Kidney tubule cell (primary cell): ENCODE results near the gene LTK.

ENCODE experiments used
- DNase-seq: peaks from one replicate; pipeline ENCODE4 v3.0.0-alpha.2; 2018; ENCODE audit warnings: low spot score

LTK gene

GRCh38 chr15:41530363-41530956 lies 16.8 kb upstream of the LTK start:
- DNase-seq = no peak

- DNase-seq = peak; percentile 30
Observed at GRCh38 chr15:41523097-41523496, 9.5 kb upstream of the LTK start.

DNA sequence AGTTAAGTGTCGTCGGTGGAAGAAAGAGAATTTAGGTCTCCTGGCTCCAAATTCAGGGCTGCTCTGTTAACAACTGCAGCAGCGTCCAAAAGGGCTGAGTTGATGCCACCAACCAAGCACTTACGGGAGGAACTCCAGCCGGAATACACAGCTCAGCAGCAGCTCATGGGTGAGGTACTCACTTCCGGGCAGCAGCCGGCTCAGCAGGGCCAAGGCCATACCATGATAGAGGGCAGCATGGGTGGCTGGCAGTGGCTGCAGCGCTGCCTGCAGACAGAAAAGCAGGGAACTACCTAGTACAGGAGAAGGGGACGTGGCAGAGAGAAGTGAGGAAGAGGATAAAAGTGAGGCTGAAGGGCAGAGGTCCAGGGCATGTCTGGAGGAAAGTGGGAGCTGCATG lies 8.0 kb upstream of the LTK start:
- DNase-seq = no peak

- no peak for DNase-seq
Observed at GRCh38 chr15:41520636-41521035, 7.0 kb upstream of the LTK start.

DNA sequence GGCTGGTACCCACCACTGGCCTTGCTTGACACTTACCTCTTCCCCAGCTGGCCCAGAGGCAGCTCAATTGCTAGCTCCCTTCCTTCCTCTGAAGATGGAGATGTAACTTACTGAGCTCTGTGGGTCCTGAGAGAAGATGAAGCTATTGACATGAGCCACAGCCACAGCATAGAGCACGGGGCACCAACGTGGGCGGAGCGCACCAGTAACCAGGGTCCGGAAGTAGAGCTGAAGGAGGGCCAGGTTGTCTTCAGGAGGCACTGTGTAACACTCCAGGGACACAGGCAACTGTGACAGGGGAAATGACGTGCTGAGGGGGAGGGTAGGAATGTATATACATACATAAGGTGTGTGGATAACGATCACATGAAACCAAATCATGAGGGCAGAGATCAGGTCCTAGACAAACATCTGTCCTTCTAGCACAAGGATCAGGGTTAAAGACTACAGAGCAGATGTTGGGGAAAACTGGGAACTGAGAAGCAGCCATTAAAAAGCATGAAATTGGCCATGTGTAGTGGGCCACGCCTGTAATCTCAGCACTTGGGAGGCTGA lies 4.3 kb upstream of the LTK start:
- DNase-seq = no peak

DNA sequence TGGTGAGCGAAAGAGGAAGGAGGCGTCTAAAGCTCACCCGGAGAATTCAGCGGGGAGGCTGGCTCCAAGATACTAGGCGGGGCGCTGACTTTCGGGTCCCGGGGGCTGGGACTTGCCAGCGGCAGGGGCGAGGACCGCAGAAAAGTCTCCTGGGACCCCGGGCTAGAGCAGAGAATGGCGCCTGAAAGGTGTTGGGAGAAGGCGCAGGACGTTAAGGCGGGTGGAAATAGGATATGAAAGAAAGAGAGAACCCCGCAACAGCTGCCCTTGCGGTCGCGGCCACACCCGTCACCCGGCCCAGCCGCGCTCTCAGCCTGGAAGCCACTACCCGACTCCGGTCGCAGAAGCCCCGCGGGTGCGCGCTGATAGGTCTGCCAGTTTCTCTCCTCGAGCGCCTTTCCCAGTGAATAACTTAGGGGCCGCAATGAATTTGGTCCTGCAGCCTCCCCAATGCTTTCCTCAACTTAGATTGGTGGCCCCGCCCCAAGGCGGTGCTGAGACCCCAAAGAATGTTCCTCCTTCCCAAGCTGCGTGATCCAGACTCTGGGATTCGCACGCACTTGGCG lies 604 bp downstream of the LTK start:
- DNase-seq = no peak

DNA sequence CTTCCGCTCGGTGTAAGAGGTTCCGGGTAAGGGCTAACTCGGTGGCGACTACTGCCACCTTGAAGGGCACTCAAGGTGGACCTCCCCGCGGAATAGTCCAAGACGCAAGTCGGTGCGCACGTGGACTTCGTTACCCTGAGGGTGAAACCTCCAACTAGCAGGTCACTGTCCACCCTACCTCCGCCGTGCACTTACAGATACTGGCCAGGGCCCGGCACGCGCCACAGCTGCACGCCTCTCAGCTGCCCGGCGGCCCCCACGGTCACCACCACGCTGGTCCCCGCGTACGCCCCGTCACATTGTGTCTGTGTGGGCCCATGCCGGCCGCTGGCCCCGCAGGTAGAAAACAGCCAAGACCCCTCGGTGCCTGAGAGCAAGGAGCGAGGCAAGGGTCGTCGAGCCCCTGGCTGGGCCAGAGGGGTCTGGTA lies 1.1 kb downstream of the LTK start:
- no peak for DNase-seq

DNA sequence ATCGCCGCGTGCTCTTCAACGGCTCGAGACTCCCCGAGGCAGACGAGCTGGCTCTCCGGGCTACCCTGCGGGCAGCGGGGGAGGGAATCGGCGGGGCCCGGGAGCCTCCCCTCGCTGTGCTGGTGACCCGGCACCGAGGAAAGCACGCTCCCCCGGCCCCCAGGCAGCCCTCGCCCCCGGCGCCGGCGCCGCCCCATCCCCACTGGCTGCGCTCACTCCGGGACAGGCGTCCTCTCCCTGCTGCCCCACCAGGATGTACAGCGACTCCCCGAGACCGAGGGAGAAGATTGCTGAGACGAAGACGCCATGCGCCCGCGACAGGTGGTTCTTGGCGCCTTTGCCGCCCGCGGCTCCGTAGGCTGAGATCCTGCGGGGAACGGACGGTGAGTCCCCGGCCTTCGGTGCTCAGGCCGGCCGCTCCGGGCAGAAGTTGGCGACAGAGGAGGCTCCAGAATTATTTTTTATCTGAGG lies 1.7 kb downstream of the LTK start:
- no peak for DNase-seq

DNA sequence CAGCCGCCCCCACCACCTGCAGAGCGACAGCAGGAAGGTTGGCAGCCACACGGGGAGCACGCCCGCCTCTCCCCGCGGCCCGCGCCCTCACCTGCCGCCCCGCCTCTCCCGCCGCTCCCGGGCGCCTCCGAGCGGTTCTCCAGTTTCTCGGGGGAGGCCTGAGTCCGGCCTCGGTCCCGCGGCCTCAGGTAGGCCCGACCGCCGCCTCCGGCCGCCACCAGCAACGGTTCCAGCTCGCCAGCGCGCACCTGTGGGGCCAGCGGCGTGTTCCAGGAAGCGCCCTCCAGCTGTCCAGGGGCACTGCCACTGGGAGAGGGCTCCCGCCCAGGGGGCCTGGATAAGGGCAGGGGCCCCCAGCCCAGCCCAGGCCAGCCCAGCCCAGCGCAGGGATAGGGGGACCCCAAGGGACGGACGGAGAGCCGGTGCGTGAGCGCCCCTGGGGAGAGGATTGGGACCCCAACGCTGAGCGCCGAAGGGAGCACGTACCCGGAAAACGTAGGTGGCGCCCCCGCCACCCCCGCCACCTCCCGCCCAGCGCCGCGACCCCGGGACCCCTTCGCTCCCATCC lies 2.2 kb downstream of the LTK start:
- DNase-seq = no peak

GRCh38 chr15:41510728-41511127 lies 2.9 kb downstream of the LTK start:
- DNase-seq = no peak

GRCh38 chr15:41507820-41508290 lies 5.8 kb downstream of the LTK start:
- DNase-seq = peak; percentile 71

DNA sequence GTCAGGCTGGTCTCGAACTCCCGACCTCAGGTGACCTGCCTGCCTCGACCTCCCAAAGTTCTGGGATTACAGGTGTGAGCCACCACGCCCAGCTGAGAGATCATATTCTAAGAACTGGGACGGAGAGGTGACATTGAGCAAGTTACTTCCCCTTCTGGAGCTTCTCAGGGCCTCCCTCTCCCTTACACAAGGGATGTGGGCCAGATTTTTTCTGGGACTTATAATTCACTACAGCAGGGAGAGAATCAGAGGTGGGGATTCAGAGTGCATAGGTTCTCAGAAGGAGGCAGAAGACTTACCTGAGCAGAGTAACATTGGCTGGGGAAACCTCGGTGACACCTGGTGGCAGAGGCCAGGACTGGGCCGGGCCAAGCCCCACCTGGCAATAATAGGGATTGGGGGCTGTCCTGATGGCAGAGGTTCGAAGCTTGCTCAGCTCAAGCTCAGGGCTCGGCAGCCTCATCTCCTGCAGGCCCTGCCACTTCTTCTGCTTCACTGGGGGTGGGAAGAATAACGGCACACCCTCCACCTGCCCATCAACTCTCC lies 6.8 kb downstream of the LTK start:
- no peak for DNase-seq

- DNase-seq = no peak
Observed at GRCh38 chr15:41505776-41506175, 7.9 kb downstream of the LTK start.

- DNase-seq = no peak
Observed at GRCh38 chr15:41504751-41505492, 8.7 kb downstream of the LTK start.

- no peak for DNase-seq
Observed at GRCh38 chr15:41503669-41504010, 10.0 kb downstream of the LTK start.

DNA sequence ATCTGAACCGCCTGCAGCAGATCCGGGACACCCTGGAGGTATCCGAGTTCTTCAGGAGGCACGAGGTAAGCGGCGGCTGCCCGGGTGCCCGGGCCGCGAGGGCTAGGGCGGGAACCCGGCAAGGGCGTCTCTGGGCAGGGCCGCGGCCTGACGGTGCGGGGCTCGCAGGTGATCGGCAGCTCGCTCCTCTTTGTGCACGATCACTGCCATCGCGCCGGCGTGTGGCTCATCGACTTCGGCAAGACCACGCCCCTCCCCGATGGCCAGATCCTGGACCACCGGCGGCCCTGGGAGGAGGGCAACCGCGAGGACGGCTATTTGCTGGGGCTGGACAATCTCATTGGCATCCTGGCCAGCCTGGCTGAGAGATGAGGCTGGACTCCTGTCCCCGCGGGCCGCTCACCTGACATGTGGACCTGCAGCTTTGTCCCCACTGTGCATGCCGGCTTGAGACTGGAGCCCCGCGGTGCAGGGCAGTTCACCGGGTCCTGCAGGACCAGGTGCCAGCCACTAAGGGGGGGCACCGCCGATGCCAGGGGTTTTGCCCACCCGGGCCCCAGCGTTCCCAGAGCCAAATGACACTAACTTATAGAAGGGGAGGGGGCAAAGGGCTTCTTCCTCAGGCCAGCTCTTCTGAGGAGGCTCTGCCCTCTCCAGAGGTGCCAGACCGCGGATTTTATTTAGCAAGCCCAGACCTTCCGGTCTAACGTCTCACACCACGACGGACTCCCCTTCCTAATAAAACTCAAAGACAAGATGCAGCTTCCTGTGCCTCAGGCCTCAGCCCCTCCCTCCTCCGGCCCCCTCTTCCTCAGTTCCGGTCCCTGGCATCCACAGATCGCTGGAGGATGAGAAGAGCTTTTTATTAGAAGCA lies 10.6 kb downstream of the LTK start:
- DNase-seq = no peak

GRCh38 chr15:41501931-41502794 lies 11.5 kb downstream of the LTK start:
- no peak for DNase-seq

GRCh38 chr15:41501191-41501917 lies 12.3 kb downstream of the LTK start:
- DNase-seq = peak; percentile 61

- no peak for DNase-seq
Observed at GRCh38 chr15:41499109-41499851, 14.3 kb downstream of the LTK start.
